GM12891 (cell line): ENCODE results near the gene FAM111A.

Source experiments
- PAX5 ChIP-seq: IDR thresholded peaks from 2 replicates; pipeline ENCODE4 v1.6.1; 2011; ENCODE audit warnings: low read length, moderate library complexity, mild to moderate bottlenecking; ENCODE audit not compliant: insufficient read depth, severe bottlenecking
- POLR2A ChIP-seq: IDR thresholded peaks from 2 replicates; pipeline ENCODE4 v1.6.1; 2011; ENCODE audit warnings: low read depth, low read length, control low read depth
- POLR2AphosphoS5 ChIP-seq: IDR thresholded peaks from 2 replicates; pipeline ENCODE4 v1.6.1; 2011; ENCODE audit warnings: low read depth, low read length, control low read depth
- POU2F2 ChIP-seq: IDR thresholded peaks from 2 replicates; pipeline ENCODE4 v1.6.1; 2011; ENCODE audit warnings: low read depth, mild to moderate bottlenecking, control low read depth, low read length, moderate library complexity
- SPI1 ChIP-seq: IDR thresholded peaks from 2 replicates; pipeline ENCODE4 v1.6.1; 2011; ENCODE audit warnings: low read depth, low read length, control low read depth
- TAF1 ChIP-seq: IDR thresholded peaks from 2 replicates; pipeline ENCODE4 v1.6.1; 2011; ENCODE audit warnings: low read depth, low read length, control low read depth

- TF ChIP-seq POLR2A (no peak), POLR2AphosphoS5 (no peak), SPI1 (no peak), PAX5 (no peak), TAF1 (no peak), POU2F2 (no peak)
Observed at GRCh38 chr11:59184691-59185339, 42.2 kb downstream of the FAM111A start.
